ENCODE measurements around the gene STUB1. TPM values are rescaled to one million over a fixed set of nuclear protein-coding genes. Genes with fewer than 3 reads are reported as not detected.

The STUB1 gene
- total RNA-seq, 3 donors from 2014 or later: 117 to 136 (median 127) TPM

- Mint-ChIP-seq H3K27me3 (ENCODE audit: low read depth) (no peaks in the 10 kb centered on the region), H3K36me3 (ENCODE audit: insufficient read depth) (no peaks in the 10 kb centered on the region), H3K4me1 (ENCODE audit: low read depth) (peaks cover 6% of the 10 kb centered on the region), H3K4me3 (no peak overlapping the region), H3K9me3 (no peaks in the 10 kb centered on the region)
- DNase-seq: no peak
- no peak for ATAC-seq
Observed at GRCh38 chr16:651844-652243, 28.4 kb upstream of the STUB1 start.

GRCh38 chr16:652454-653305 lies 27.5 kb upstream of the STUB1 start:
- Mint-ChIP-seq H3K4me3 (no peak overlapping the region), H3K9me3 (no peaks in the 10 kb centered on the region), H3K4me1 (ENCODE audit: low read depth) (peaks cover 6% of the 10 kb centered on the region), H3K27me3 (ENCODE audit: low read depth) (no peaks in the 10 kb centered on the region), H3K36me3 (ENCODE audit: insufficient read depth) (no peaks in the 10 kb centered on the region)
- no peak for ATAC-seq
- DNase-seq: no peak

GRCh38 chr16:654034-654433 lies 26.2 kb upstream of the STUB1 start:
- no peaks in the 10 kb centered on the region for H3K27me3 Mint-ChIP-seq (ENCODE audit: low read depth)
- no peaks in the 10 kb centered on the region for H3K9me3 Mint-ChIP-seq
- ATAC-seq (no peak), DNase-seq (no peak)
- no peak overlapping the region for H3K4me3 Mint-ChIP-seq
- peaks cover 2% of the 10 kb centered on the region for H3K4me1 Mint-ChIP-seq (ENCODE audit: low read depth)
- H3K36me3 Mint-ChIP-seq (ENCODE audit: insufficient read depth): no peaks in the 10 kb centered on the region

- H3K36me3 Mint-ChIP-seq (ENCODE audit: insufficient read depth): no peaks in the 10 kb centered on the region
- H3K4me1 Mint-ChIP-seq (ENCODE audit: low read depth): peaks cover 4% of the 10 kb centered on the region
- no peak overlapping the region for H3K4me3 Mint-ChIP-seq
- no peak for ATAC-seq
- no peak for DNase-seq
- H3K27me3 Mint-ChIP-seq (ENCODE audit: low read depth): no peaks in the 10 kb centered on the region
- H3K9me3 Mint-ChIP-seq: no peaks in the 10 kb centered on the region
Observed at GRCh38 chr16:657487-657886, 22.7 kb upstream of the STUB1 start.

GRCh38 chr16:658679-659571 lies 21.3 kb upstream of the STUB1 start:
- ATAC-seq: no peak

GRCh38 chr16:659618-660017 lies 20.6 kb upstream of the STUB1 start:
- Mint-ChIP-seq H3K4me3 (no peak overlapping the region), H3K27me3 (ENCODE audit: low read depth) (no peaks in the 10 kb centered on the region), H3K9me3 (no peaks in the 10 kb centered on the region), H3K36me3 (ENCODE audit: insufficient read depth) (no peaks in the 10 kb centered on the region), H3K4me1 (ENCODE audit: low read depth) (peaks cover 4% of the 10 kb centered on the region)
- no peak for ATAC-seq
- DNase-seq: no peak

More at GRCh38 chr16:658679-659571, 21.3 kb upstream of the STUB1 start:
- Mint-ChIP-seq H3K9me3 (no peaks in the 10 kb centered on the region), H3K36me3 (ENCODE audit: insufficient read depth) (no peaks in the 10 kb centered on the region), H3K4me3 (no peak overlapping the region), H3K4me1 (ENCODE audit: low read depth) (peaks cover 4% of the 10 kb centered on the region), H3K27me3 (ENCODE audit: low read depth) (no peaks in the 10 kb centered on the region)
- DNase-seq: no peak

GRCh38 chr16:660132-660458 lies 20.1 kb upstream of the STUB1 start:
- Mint-ChIP-seq H3K9me3 (no peaks in the 10 kb centered on the region), H3K36me3 (ENCODE audit: insufficient read depth) (no peaks in the 10 kb centered on the region), H3K4me1 (ENCODE audit: low read depth) (peaks cover 4% of the 10 kb centered on the region), H3K4me3 (no peak overlapping the region), H3K27me3 (ENCODE audit: low read depth) (no peaks in the 10 kb centered on the region)
- DNase-seq (no peak), ATAC-seq (peak; percentile 6 to 7)

GRCh38 chr16:660459-661183 lies 19.6 kb upstream of the STUB1 start:
- Mint-ChIP-seq H3K9me3 (no peaks in the 10 kb centered on the region), H3K4me3 (no peak overlapping the region), H3K4me1 (ENCODE audit: low read depth) (peaks cover 4% of the 10 kb centered on the region), H3K27me3 (ENCODE audit: low read depth) (no peaks in the 10 kb centered on the region), H3K36me3 (ENCODE audit: insufficient read depth) (no peaks in the 10 kb centered on the region)
- ATAC-seq (peak; percentile 70 to 75), DNase-seq (peak; percentile 54)

- Mint-ChIP-seq H3K4me3 (no peak overlapping the region), H3K9me3 (no peaks in the 10 kb centered on the region), H3K27me3 (ENCODE audit: low read depth) (no peaks in the 10 kb centered on the region), H3K36me3 (ENCODE audit: insufficient read depth) (no peaks in the 10 kb centered on the region), H3K4me1 (ENCODE audit: low read depth) (peaks cover 4% of the 10 kb centered on the region)
- ATAC-seq (peak in 1 of 2 donors; percentile 6), DNase-seq (no peak)
Observed at GRCh38 chr16:661184-661821, 18.9 kb upstream of the STUB1 start.

GRCh38 chr16:662095-662494 lies 18.1 kb upstream of the STUB1 start:
- Mint-ChIP-seq H3K9me3 (no peaks in the 10 kb centered on the region), H3K4me3 (no peak overlapping the region)

GRCh38 chr16:662597-662996 lies 17.6 kb upstream of the STUB1 start:
- Mint-ChIP-seq H3K27me3 (ENCODE audit: low read depth) (no peaks in the 10 kb centered on the region), H3K9me3 (no peaks in the 10 kb centered on the region), H3K4me3 (no peak overlapping the region), H3K36me3 (ENCODE audit: insufficient read depth) (no peaks in the 10 kb centered on the region), H3K4me1 (ENCODE audit: low read depth) (peaks cover 7% of the 10 kb centered on the region)
- no peak for ATAC-seq
- DNase-seq: no peak

More at GRCh38 chr16:662095-662494, 18.1 kb upstream of the STUB1 start:
- H3K36me3 Mint-ChIP-seq (ENCODE audit: insufficient read depth): no peaks in the 10 kb centered on the region
- ATAC-seq (no peak), DNase-seq (no peak)
- H3K4me1 Mint-ChIP-seq (ENCODE audit: low read depth): peaks cover 4% of the 10 kb centered on the region
- H3K27me3 Mint-ChIP-seq (ENCODE audit: low read depth): no peaks in the 10 kb centered on the region

- Mint-ChIP-seq H3K36me3 (ENCODE audit: insufficient read depth) (peaks cover 3% of the 10 kb centered on the region), H3K4me1 (ENCODE audit: low read depth) (peaks cover 7% of the 10 kb centered on the region), H3K9me3 (no peaks in the 10 kb centered on the region), H3K27me3 (ENCODE audit: low read depth) (no peaks in the 10 kb centered on the region), H3K4me3 (no peak overlapping the region)
- ATAC-seq (no peak), DNase-seq (no peak)
Observed at GRCh38 chr16:666572-666971, 13.6 kb upstream of the STUB1 start.

- Mint-ChIP-seq H3K4me3 (peak overlapping the region; percentile 80), H3K4me1 (ENCODE audit: low read depth) (peaks cover 7% of the 10 kb centered on the region), H3K36me3 (ENCODE audit: insufficient read depth) (peaks cover 3% of the 10 kb centered on the region), H3K27me3 (ENCODE audit: low read depth) (no peaks in the 10 kb centered on the region), H3K9me3 (no peaks in the 10 kb centered on the region)
- no peak for DNase-seq
- no peak for ATAC-seq
Observed at GRCh38 chr16:667113-667779, 13.0 kb upstream of the STUB1 start.
